PC-9 (cell line): ENCODE measurements around the gene HTATSF1. TPM values are rescaled to one million over a fixed set of nuclear protein-coding genes. Genes with fewer than 3 reads are reported as not detected.

ENCODE experiments used
- Bru-seq: library from RNA; stranded (reverse); fragments of 400-500 nt; gene quantifications from one replicate; lab custom pipeline; 2021; lab: Mats Ljungman, UMichigan
- BruChase-seq, 2 experiments: library from RNA; stranded (reverse); fragments of 400-500 nt; gene quantifications; one replicate each; lab custom pipeline; 2021; lab: Mats Ljungman, UMichigan
- BruUV-seq: library from RNA; stranded (reverse); fragments of 400-500 nt; replicated peaks from 2 replicates; lab custom pipeline; 2021; lab: Mats Ljungman, UMichigan
- CTCF ChIA-PET: fragments of 300-600 bp; sonication (Branson Sonifier 250); formaldehyde crosslinking; loops from one replicate; lab custom pipeline; 2022; ENCODE audit warnings: antibody characterized with exemption; lab: Charles Lee
- POLR2A ChIA-PET: fragments of 300-600 bp; sonication (Branson Sonifier 250); formaldehyde crosslinking; loops from one replicate; lab custom pipeline; 2022; ENCODE audit warnings: antibody characterized with exemption; ENCODE audit not compliant: unreplicated experiment; lab: Charles Lee
- DNase-seq, 2 experiments: peaks; one replicate each; pipeline versions ENCODE4 v3.0.0 to v3.0.0-alpha.2; 2015 to 2022; ENCODE audit warnings: mixed read lengths in 1 of 2
- H2AFZ ChIP-seq: fragments of 200-600 bp; sonication (generic); 2 replicates; pipeline ENCODE4 v1.8.1; 2017; ENCODE audit warnings: antibody characterized with exemption
- H3F3A ChIP-seq: fragments of 200-600 bp; sonication (generic); 2 replicates; pipeline ENCODE4 v1.8.1; 2017; ENCODE audit warnings: antibody characterized with exemption, mild to moderate bottlenecking, low read depth; ENCODE audit not compliant: insufficient read depth
- H3K27ac ChIP-seq: fragments of 200-600 bp; sonication (generic); 2 replicates; pipeline ENCODE4 v1.6.1; 2016; ENCODE audit warnings: mixed run types
- H3K27me3 ChIP-seq: fragments of 200-600 bp; sonication (generic); 2 replicates; pipeline ENCODE4 v1.6.1; 2016; ENCODE audit warnings: low read depth, mixed run types; ENCODE audit not compliant: insufficient read depth
- H3K36me3 ChIP-seq: fragments of 200-600 bp; sonication (generic); 2 replicates; pipeline ENCODE4 v1.6.1; 2016; ENCODE audit warnings: low read depth, mixed run types
- H3K4me1 ChIP-seq: fragments of 200-600 bp; sonication (generic); replicated peaks from 2 replicates; pipeline ENCODE4 v1.6.1; 2016; ENCODE audit warnings: mixed run types; ENCODE audit not compliant: insufficient read depth
- H3K4me2 ChIP-seq: fragments of 200-600 bp; sonication (generic); 2 replicates; pipeline ENCODE4 v1.6.1; 2017; ENCODE audit warnings: mixed run types
- H3K4me3 ChIP-seq: fragments of 200-600 bp; sonication (generic); 2 replicates; pipeline ENCODE4 v1.6.1; 2016; ENCODE audit warnings: mixed run types
- H3K79me2 ChIP-seq: fragments of 200-600 bp; sonication (generic); 2 replicates; pipeline ENCODE4 v1.6.1; 2017; ENCODE audit warnings: low read depth, mixed run types
- H3K9me2 ChIP-seq: fragments of 200-600 bp; sonication (generic); 2 replicates; pipeline ENCODE4 v1.8.1; 2017; ENCODE audit warnings: mild to moderate bottlenecking; ENCODE audit not compliant: insufficient read depth
- H3K9me3 ChIP-seq: fragments of 200-600 bp; sonication (generic); 2 replicates; pipeline ENCODE4 v1.8.1; 2016; ENCODE audit warnings: low read depth; ENCODE audit not compliant: insufficient read depth
- H4K20me1 ChIP-seq: fragments of 200-600 bp; sonication (generic); 2 replicates; pipeline ENCODE4 v1.8.1; 2017; ENCODE audit not compliant: insufficient read depth
- EZH2 ChIP-seq: fragments of 200-600 bp; sonication (generic); IDR thresholded peaks from 2 replicates; pipeline ENCODE4 v1.8.0; 2017; ENCODE audit warnings: antibody characterized with exemption, low read depth
- intact Hi-C: fragments of 100-400 bp; cut with micrococcal nuclease; formaldehyde crosslinking; loops from one replicate; pipeline ENCODE4 v1.10.0; 2022; ENCODE audit not compliant: unreplicated experiment
- long read RNA-seq: library from polyadenylated mRNA; stranded (forward); transcript quantifications from one replicate; pipeline ENCODE4 v2.0.0, GENCODE V29; 2022
- total RNA-seq: library from RNA; stranded (reverse); gene quantifications from 2 replicates; pipeline ENCODE4 v1.2.3, GENCODE V29; 2021
- TF ChIP-seq, protein P1 (sequence below): fragments of 200-600 bp; sonication (generic); conservative IDR thresholded peaks from 2 replicates; pipeline ENCODE4 v1.6.1; 2017; ENCODE audit warnings: mixed run types, antibody characterized with exemption, mild to moderate bottlenecking, moderate library complexity

Gene HTATSF1, protein sequence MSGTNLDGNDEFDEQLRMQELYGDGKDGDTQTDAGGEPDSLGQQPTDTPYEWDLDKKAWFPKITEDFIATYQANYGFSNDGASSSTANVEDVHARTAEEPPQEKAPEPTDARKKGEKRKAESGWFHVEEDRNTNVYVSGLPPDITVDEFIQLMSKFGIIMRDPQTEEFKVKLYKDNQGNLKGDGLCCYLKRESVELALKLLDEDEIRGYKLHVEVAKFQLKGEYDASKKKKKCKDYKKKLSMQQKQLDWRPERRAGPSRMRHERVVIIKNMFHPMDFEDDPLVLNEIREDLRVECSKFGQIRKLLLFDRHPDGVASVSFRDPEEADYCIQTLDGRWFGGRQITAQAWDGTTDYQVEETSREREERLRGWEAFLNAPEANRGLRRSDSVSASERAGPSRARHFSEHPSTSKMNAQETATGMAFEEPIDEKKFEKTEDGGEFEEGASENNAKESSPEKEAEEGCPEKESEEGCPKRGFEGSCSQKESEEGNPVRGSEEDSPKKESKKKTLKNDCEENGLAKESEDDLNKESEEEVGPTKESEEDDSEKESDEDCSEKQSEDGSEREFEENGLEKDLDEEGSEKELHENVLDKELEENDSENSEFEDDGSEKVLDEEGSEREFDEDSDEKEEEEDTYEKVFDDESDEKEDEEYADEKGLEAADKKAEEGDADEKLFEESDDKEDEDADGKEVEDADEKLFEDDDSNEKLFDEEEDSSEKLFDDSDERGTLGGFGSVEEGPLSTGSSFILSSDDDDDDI
- total RNA-seq (64.3 and 72.4 TPM in 2 replicates), Bru-seq, nascent RNA (percentile 94 among the genes with signal in this experiment), BruChase-seq, experiment 1, labeled RNA remaining after a 2-hour chase (percentile 95 among the genes with signal in this experiment), BruChase-seq, experiment 2, labeled RNA remaining after a 6-hour chase (percentile 98 among the genes with signal in this experiment)
- long read RNA-seq, transcript HTATSF1-201 (9 exons, 2,775 nt), result major isoform, 105 of 238 reads
- long read RNA-seq, transcript HTATSF1-204 (10 exons, 3,019 nt), result minor isoform, 73 of 238 reads
- long read RNA-seq, partial matches to known transcripts, result 12 of 238 reads
- long read RNA-seq, other reads (novel, unspliced or antisense), result 45 of 238 reads

- ChIA-PET CTCF (interaction anchor here (0.6 to 1.2 kb wide), 3 partner anchors 73 to 345 kb away, joined by 3 to 4 read pairs (median 3); no protein-coding TSS in a partner anchor), POLR2A (interaction anchor here (0.6 to 1.0 kb wide), 6 partner anchors 17 to 283 kb away, joined by 3 to 10 read pairs (median 4); no protein-coding TSS in a partner anchor)
- Histone ChIP-seq H3K4me1 (peaks cover 23% of the 10 kb centered on the region), H3K36me3 (peaks cover 28% of the 10 kb centered on the region), H3K4me3 (peak within 1 kb of the TSS; percentile 93), H4K20me1 (peaks cover 6% of the 10 kb centered on the region; the same call in 1 of the 2 replicates), H3F3A (peaks cover 17% of the 10 kb centered on the region), H3K27ac (peak within 1 kb of the TSS; percentile 94), H2AFZ (peak within 1 kb of the TSS; percentile 94), H3K9me2 (no peaks in the 10 kb centered on the region), H3K4me2 (peak within 1 kb of the TSS; percentile 97), H3K27me3 (no peaks in the 10 kb centered on the region), H3K79me2 (peaks cover 29% of the 10 kb centered on the region), H3K9me3 (no peaks in the 10 kb centered on the region)
- BruUV-seq, result TSS peak; percentile 53
- intact Hi-C loops, result loop anchor here (1.0 to 5.0 kb wide), 7 partner anchors 35 to 247 kb away; partner anchors contain the start of genes MAP7D3 and VGLL1
- TF ChIP-seq, protein P1, sequence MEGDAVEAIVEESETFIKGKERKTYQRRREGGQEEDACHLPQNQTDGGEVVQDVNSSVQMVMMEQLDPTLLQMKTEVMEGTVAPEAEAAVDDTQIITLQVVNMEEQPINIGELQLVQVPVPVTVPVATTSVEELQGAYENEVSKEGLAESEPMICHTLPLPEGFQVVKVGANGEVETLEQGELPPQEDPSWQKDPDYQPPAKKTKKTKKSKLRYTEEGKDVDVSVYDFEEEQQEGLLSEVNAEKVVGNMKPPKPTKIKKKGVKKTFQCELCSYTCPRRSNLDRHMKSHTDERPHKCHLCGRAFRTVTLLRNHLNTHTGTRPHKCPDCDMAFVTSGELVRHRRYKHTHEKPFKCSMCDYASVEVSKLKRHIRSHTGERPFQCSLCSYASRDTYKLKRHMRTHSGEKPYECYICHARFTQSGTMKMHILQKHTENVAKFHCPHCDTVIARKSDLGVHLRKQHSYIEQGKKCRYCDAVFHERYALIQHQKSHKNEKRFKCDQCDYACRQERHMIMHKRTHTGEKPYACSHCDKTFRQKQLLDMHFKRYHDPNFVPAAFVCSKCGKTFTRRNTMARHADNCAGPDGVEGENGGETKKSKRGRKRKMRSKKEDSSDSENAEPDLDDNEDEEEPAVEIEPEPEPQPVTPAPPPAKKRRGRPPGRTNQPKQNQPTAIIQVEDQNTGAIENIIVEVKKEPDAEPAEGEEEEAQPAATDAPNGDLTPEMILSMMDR, result no peak
- TF ChIP-seq EZH2, result no peak
- peak in 1 of 2 experiments; percentile 54 for DNase-seq
Observed at GRCh38 chrX:136497556-136498052, at the start of gene HTATSF1. Gene HTATSF1 (plus strand): TSS chrX:136497592. CDS start chrX:136497685, 93 bp downstream.

DNA sequence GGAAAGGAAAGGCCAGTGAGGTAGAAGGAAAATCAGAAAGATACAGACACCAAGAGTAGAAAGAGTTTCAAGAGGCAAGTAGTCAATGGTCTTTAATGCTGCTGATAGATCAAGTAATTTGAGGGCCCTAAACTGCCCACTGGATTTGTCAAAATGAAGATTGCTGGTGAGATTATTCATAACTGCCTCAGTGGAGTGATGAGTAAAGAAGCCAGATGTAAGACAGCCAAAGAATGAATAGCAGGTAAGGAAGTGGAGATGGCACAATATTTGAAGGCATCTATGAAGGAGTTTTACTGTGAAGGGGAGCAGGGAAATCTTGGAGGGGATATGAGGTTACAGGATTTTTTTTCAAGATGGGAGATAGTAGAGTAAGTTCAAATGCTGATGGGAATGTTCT, 49.4 kb upstream of the HTATSF1 start:
- no peak for TF ChIP-seq EZH2
- TF ChIP-seq, protein P1, result no peak

More for the DNA sequence above, 49.4 kb upstream of the HTATSF1 start:
- no peaks in the 10 kb centered on the region for H3K27me3 ChIP-seq
- H3K9me3 ChIP-seq, result peaks cover 9% of the 10 kb centered on the region
- ChIA-PET CTCF (no interaction called here), POLR2A (no interaction called here)
- no peaks in the 10 kb centered on the region for H3K36me3 ChIP-seq
- H3K79me2 ChIP-seq, result no peaks in the 10 kb centered on the region
- intact Hi-C loops, result no loop called here
- H2AFZ ChIP-seq, result no peak overlapping the region
- no peak for DNase-seq
- H3F3A ChIP-seq, result peaks cover 25% of the 10 kb centered on the region
- no peaks in the 10 kb centered on the region for H4K20me1 ChIP-seq
- peaks cover 31% of the 10 kb centered on the region for H3K4me1 ChIP-seq
- no peak overlapping the region for H3K27ac ChIP-seq
- H3K4me3 ChIP-seq, result no peak overlapping the region
- BruUV-seq, result no TSS peak
- H3K4me2 ChIP-seq, result no peak overlapping the region
- H3K9me2 ChIP-seq, result no peaks in the 10 kb centered on the region
